GM18861 (cell line): ENCODE data around the gene TMEM147.

Source experiments
- ATAC-seq: cut with Tn5 transposase; IDR thresholded peaks from one replicate; pipeline ENCODE4 v1.9.1; 2021; ENCODE audit not compliant: unreplicated experiment

Gene TMEM147

GRCh38 chr19:35519291-35519690 lies 26.1 kb upstream of the TMEM147 start:
- ATAC-seq: no peak

- ATAC-seq: no peak
Observed at GRCh38 chr19:35521124-35521743, 24.2 kb upstream of the TMEM147 start.

GRCh38 chr19:35522745-35523327 lies 22.6 kb upstream of the TMEM147 start:
- ATAC-seq: no peak

GRCh38 chr19:35524181-35524837 lies 21.1 kb upstream of the TMEM147 start:
- no peak for ATAC-seq

GRCh38 chr19:35525873-35526272 lies 19.6 kb upstream of the TMEM147 start:
- no peak for ATAC-seq

- no peak for ATAC-seq
Observed at GRCh38 chr19:35528218-35529038, 17.0 kb upstream of the TMEM147 start, which contains the start of gene SBSN. TSS of gene SBSN (minus strand) at chr19:35528311. CDS start at chr19:35528281, 30 bp downstream.

- ATAC-seq: no peak
Observed at GRCh38 chr19:35529241-35530218, 15.9 kb upstream of the TMEM147 start.

GRCh38 chr19:35531291-35531690 lies 14.1 kb upstream of the TMEM147 start:
- no peak for ATAC-seq

- no peak for ATAC-seq
Observed at GRCh38 chr19:35533201-35533821, 12.1 kb upstream of the TMEM147 start, which contains the start of gene GAPDHS. TSS of gene GAPDHS (plus strand) at chr19:35533456. CDS start at chr19:35533528, 72 bp downstream.

- no peak for ATAC-seq
Observed at GRCh38 chr19:35533822-35534392, 11.5 kb upstream of the TMEM147 start.

GRCh38 chr19:35534803-35535480 lies 10.5 kb upstream of the TMEM147 start:
- ATAC-seq: no peak

- no peak for ATAC-seq
Observed at GRCh38 chr19:35539314-35539713, 6.1 kb upstream of the TMEM147 start.

- ATAC-seq: no peak
Observed at GRCh38 chr19:35539850-35540249, 5.6 kb upstream of the TMEM147 start.

- ATAC-seq: no peak
Observed at GRCh38 chr19:35540356-35540927, 5.0 kb upstream of the TMEM147 start.

GRCh38 chr19:35542209-35542608 lies 3.2 kb upstream of the TMEM147 start:
- no peak for ATAC-seq

- ATAC-seq: no peak
Observed at GRCh38 chr19:35543280-35544109, 1.9 kb upstream of the TMEM147 start.

- no peak for ATAC-seq
Observed at GRCh38 chr19:35544110-35544802, 1.2 kb upstream of the TMEM147 start.
